ENCODE data around the gene DCAF17. TPM values are rescaled to one million over a fixed set of nuclear protein-coding genes. Genes with fewer than 3 reads are reported as not detected.

DCAF17 gene, protein sequence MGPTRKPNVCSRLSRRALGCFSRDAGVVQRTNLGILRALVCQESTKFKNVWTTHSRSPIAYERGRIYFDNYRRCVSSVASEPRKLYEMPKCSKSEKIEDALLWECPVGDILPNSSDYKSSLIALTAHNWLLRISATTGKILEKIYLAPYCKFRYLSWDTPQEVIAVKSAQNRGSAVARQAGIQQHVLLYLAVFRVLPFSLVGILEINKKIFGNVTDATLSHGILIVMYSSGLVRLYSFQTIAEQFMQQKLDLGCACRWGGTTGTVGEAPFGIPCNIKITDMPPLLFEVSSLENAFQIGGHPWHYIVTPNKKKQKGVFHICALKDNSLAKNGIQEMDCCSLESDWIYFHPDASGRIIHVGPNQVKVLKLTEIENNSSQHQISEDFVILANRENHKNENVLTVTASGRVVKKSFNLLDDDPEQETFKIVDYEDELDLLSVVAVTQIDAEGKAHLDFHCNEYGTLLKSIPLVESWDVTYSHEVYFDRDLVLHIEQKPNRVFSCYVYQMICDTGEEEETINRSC
- total RNA-seq (10 to 100 TPM; 19.1 to 27.5 (median 21.9) TPM), polyA plus RNA-seq (1 to 10 TPM; 1.8 to 5.9 (median 4.4) TPM)

DNA sequence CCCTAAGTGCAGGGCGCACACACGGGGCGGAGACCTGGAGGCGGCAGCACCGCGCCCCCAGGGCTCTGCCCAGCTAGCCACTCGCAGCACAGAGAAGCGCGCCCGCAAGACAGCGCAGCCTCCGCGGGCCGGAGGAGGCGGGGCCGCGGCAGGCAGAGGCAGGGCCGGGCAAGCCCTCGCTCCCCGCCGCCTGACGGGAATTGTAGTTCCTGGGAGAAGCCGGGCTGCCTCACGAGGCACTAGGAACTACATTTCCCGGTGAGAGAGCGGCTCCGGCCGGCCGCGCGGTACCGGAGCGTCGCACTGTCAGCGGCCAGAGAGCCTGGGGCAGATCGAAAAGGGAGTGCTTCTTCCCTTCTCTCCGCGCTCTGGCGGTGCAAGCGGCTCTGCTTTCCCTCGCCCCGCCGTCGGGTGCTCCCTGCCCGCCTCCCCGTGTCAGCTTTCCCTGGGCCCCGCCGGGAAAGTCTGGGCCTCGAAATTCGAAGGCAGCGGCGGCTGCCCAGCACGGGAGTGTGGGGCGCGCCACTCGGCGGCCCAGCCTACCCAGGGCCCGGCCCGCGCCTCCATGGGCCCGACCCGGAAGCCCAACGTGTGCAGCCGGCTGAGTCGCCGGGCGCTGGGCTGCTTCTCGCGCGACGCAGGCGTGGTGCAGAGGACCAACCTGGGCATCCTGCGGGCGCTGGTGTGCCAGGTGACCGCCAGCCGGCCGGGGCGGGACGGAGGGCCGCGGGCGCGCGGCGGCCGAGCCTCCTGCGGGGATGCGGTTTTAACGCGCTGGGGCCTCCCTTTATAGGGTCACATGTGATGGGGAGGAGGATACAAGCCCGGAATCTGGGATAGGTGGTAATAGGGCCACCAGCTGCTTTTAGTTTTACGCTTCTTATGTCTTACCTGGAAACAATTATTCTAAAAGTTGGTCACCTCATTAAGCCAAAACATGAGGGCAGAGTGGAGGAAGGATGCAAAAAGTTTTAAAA, at the start of gene DCAF17:
DCAF17 (plus strand) TSS at position 214 of the 977 bp plus-strand sequence; CDS start at position 566, 352 bp downstream.
- 0% methylated on average over 92 of the region's 92 CpGs for WGBS, 2 donors
- H3K27me3 ChIP-seq = no peaks in the 10 kb centered on the region
- peak within 1 kb of the TSS; percentile 60 to 88 (median 78) for H3K4me3 ChIP-seq
- peaks cover 0 to 19% (median 2%) of the 10 kb centered on the region in 4 donors for H3K36me3 ChIP-seq
- H3K27ac ChIP-seq = peak within 1 kb of the TSS; percentile 88 to 99 (median 97)
- DNase-seq = peak; percentile 97
- TF ChIP-seq EP300 (IDR thresholded peaks at IDR 0.05) = no peak
- TF ChIP-seq POLR2A (IDR thresholded peaks at IDR 0.05) = peak in 1 of 2 donors; percentile 59
- TF ChIP-seq POLR2AphosphoS5 (IDR thresholded peaks at IDR 0.05) = peak; percentile 62 to 85 (median 81)
- H3K4me1 ChIP-seq = peaks cover 0 to 46% (median 33%) of the 10 kb centered on the region in 4 donors
- intact Hi-C loops (cut with DNase I) = loop anchor here (1.0 to 10.0 kb wide), 5 partner anchors 88 to 505 kb away; partner anchors contain the start of genes CYBRD1, DYNC1I2, GORASP2 and TLK1
- no peaks in the 10 kb centered on the region for H3K9me3 ChIP-seq

DNA sequence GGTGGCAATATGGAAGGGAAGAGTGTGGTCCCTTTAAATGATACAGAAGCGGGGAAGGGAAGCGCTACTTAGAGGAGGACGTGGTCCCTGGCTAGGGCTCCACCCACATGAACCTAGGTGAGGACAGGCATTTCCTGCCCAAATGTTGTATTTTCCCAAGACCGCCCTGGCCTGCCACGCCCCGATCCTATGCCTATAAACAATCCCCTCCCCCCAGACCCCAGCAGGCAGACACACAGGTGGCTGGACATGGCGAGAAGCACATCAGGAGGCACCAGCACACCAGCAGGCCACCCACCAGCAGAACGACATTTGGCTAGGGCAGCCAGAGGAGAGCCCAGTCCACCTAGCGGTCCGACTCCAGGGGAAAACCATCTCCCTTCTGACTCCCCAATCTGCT, 47.4 kb upstream of the DCAF17 start:
- Histone ChIP-seq H3K9me3 (no peaks in the 10 kb centered on the region), H3K27me3 (no peaks in the 10 kb centered on the region), H3K4me3 (no peak overlapping the region), H3K27ac (no peak overlapping the region), H3K36me3 (no peaks in the 10 kb centered on the region), H3K4me1 (peaks cover 0 to 8% (median 4%) of the 10 kb centered on the region in 4 donors)
- no peak for TF ChIP-seq POLR2A (IDR thresholded peaks at IDR 0.05)
- TF ChIP-seq, protein P1, sequence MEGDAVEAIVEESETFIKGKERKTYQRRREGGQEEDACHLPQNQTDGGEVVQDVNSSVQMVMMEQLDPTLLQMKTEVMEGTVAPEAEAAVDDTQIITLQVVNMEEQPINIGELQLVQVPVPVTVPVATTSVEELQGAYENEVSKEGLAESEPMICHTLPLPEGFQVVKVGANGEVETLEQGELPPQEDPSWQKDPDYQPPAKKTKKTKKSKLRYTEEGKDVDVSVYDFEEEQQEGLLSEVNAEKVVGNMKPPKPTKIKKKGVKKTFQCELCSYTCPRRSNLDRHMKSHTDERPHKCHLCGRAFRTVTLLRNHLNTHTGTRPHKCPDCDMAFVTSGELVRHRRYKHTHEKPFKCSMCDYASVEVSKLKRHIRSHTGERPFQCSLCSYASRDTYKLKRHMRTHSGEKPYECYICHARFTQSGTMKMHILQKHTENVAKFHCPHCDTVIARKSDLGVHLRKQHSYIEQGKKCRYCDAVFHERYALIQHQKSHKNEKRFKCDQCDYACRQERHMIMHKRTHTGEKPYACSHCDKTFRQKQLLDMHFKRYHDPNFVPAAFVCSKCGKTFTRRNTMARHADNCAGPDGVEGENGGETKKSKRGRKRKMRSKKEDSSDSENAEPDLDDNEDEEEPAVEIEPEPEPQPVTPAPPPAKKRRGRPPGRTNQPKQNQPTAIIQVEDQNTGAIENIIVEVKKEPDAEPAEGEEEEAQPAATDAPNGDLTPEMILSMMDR (IDR thresholded peaks at IDR 0.05) = no peak
- DNase-seq = no peak
- 89 to 92% methylated on average over 10 of the region's 10 CpGs for WGBS, 2 donors
- intact Hi-C loops (cut with DNase I) = no loop called here

GRCh38 chr2:171387052-171387451, 47.0 kb upstream of the DCAF17 start:
- TF ChIP-seq POLR2AphosphoS5 (IDR thresholded peaks at IDR 0.05) = no peak
- TF ChIP-seq EP300 (IDR thresholded peaks at IDR 0.05) = no peak
- no peak for TF ChIP-seq POLR2A (IDR thresholded peaks at IDR 0.05)
- TF ChIP-seq, protein P1 (IDR thresholded peaks at IDR 0.05) = no peak
- WGBS, 2 donors = 95 to 96% methylated on average over 7 of the region's 7 CpGs
- Histone ChIP-seq H3K4me3 (no peak overlapping the region), H3K27ac (no peak overlapping the region), H3K4me1 (peaks cover 0 to 9% (median 4%) of the 10 kb centered on the region in 4 donors), H3K9me3 (no peaks in the 10 kb centered on the region), H3K36me3 (no peaks in the 10 kb centered on the region), H3K27me3 (no peaks in the 10 kb centered on the region)
- no peak for DNase-seq
- intact Hi-C loops (cut with DNase I) = no loop called here

DNA sequence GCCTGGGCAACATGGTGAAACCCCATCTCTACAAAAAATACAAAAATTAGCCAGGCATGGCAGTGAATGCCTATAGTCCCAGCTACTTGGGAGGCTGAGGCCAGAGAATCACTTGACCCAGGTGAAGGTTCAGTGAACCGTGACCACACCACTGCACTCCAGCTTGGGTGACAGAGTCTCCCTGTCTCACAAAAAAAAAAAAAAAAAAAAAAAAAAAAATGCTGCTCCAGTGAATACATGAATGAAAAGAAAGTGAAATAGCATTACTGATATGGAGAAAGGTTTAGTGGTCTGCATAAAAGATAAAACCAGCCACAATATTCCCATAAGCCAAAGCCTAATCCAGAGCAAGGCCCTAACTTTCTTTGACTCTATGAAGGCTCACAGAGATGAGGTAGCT, 44.7 kb upstream of the DCAF17 start:
- no peaks in the 10 kb centered on the region for H3K27me3 ChIP-seq
- WGBS, 2 donors = 83 to 95% methylated on average over 1 of the region's 1 CpG
- TF ChIP-seq EP300 (IDR thresholded peaks at IDR 0.05) (no peak), POLR2AphosphoS5 (IDR thresholded peaks at IDR 0.05) (no peak), POLR2A (IDR thresholded peaks at IDR 0.05) (no peak)
- TF ChIP-seq, protein P1 (IDR thresholded peaks at IDR 0.05) = no peak
- intact Hi-C loops (cut with DNase I) = no loop called here
- H3K27ac ChIP-seq = no peak overlapping the region
- no peaks in the 10 kb centered on the region for H3K9me3 ChIP-seq
- no peak overlapping the region for H3K4me3 ChIP-seq
- no peak for DNase-seq
- no peaks in the 10 kb centered on the region for H3K36me3 ChIP-seq
- peaks cover 0 to 9% (median 4%) of the 10 kb centered on the region in 4 donors for H3K4me1 ChIP-seq

Measured in sigmoid colon (tissue), 7 donors.